H9 (cell line): ENCODE data around the gene CENPA. TPM values are rescaled to one million over a fixed set of nuclear protein-coding genes. Genes with fewer than 3 reads are reported as not detected.

Source experiments
- DNase-seq: peaks from one replicate; pipeline ENCODE4 v3.0.0-alpha.2; 2017
- H2AFZ ChIP-seq: one replicate; pipeline ENCODE4 v1.6.1; 2013; ENCODE audit warnings: mild to moderate bottlenecking, low read length, control low read depth, moderate library complexity
- H2AK5ac ChIP-seq: 2 replicates; pipeline ENCODE4 v1.6.1; 2013; ENCODE audit warnings: low read length, control low read depth, mixed read lengths; ENCODE audit not compliant: insufficient read length
- H2BK120ac ChIP-seq: one replicate; pipeline ENCODE4 v1.6.1; 2013; ENCODE audit warnings: low read depth, mild to moderate bottlenecking, low read length, control low read depth, inconsistent platforms; ENCODE audit not compliant: poor library complexity, severe bottlenecking
- H2BK12ac ChIP-seq: 2 replicates; pipeline ENCODE4 v1.6.1; 2013; ENCODE audit warnings: low read length, control low read depth, mixed read lengths, low read depth; ENCODE audit not compliant: insufficient read length
- H2BK15ac ChIP-seq: 2 replicates; pipeline ENCODE4 v1.6.1; 2013; ENCODE audit warnings: low read depth, low read length, control low read depth
- H2BK20ac ChIP-seq: one replicate; pipeline ENCODE4 v1.6.1; 2013; ENCODE audit warnings: low read depth, mild to moderate bottlenecking, low read length, control low read depth, inconsistent platforms; ENCODE audit not compliant: poor library complexity, severe bottlenecking
- H2BK5ac ChIP-seq: 2 replicates; pipeline ENCODE4 v1.6.1; 2013; ENCODE audit warnings: low read length, control low read depth, mixed read lengths; ENCODE audit not compliant: insufficient read length
- H3K14ac ChIP-seq: 2 replicates; pipeline ENCODE4 v1.6.1; 2013; ENCODE audit warnings: low read length, control low read depth; ENCODE audit not compliant: insufficient read depth
- H3K18ac ChIP-seq: 2 replicates; pipeline ENCODE4 v1.6.1; 2013; ENCODE audit warnings: low read depth, mild to moderate bottlenecking, mixed read lengths, low read length, control low read depth; ENCODE audit not compliant: insufficient read length
- H3K23ac ChIP-seq: 2 replicates; pipeline ENCODE4 v1.6.1; 2013; ENCODE audit warnings: low read length, control low read depth, mixed read lengths, low read depth; ENCODE audit not compliant: insufficient read length
- H3K23me2 ChIP-seq: 2 replicates; pipeline ENCODE4 v1.6.1; 2013; ENCODE audit warnings: low read depth, mild to moderate bottlenecking, mixed read lengths, low read length, control low read depth; ENCODE audit not compliant: insufficient read length, poor library complexity, severe bottlenecking
- H3K27ac ChIP-seq: 2 replicates; pipeline ENCODE4 v1.5.1; 2013; ENCODE audit warnings: low read length, control low read depth, mixed read lengths, low read depth; ENCODE audit not compliant: insufficient read length
- H3K27me3 ChIP-seq: 2 replicates; pipeline ENCODE4 v1.6.1; 2013; ENCODE audit warnings: low read length, control low read depth, inconsistent platforms; ENCODE audit not compliant: insufficient read depth
- H3K4ac ChIP-seq: 2 replicates; pipeline ENCODE4 v1.6.1; 2013; ENCODE audit warnings: low read depth, mild to moderate bottlenecking, control low read depth, inconsistent platforms, low read length, moderate library complexity
- H3K4me1 ChIP-seq: 2 replicates; pipeline ENCODE4 v1.6.1; 2013; ENCODE audit warnings: low read length, control low read depth, inconsistent platforms; ENCODE audit not compliant: insufficient read depth
- H3K4me2 ChIP-seq: 2 replicates; pipeline ENCODE4 v1.6.1; 2013; ENCODE audit warnings: low read length, control low read depth, mixed read lengths; ENCODE audit not compliant: insufficient read length, insufficient read depth
- H3K56ac ChIP-seq: 2 replicates; pipeline ENCODE4 v1.6.1; 2013; ENCODE audit warnings: low read depth, mild to moderate bottlenecking, mixed read lengths, low read length, control low read depth; ENCODE audit not compliant: insufficient read length
- H3K79me1 ChIP-seq: 2 replicates; pipeline ENCODE4 v1.6.1; 2013; ENCODE audit warnings: low read depth, mild to moderate bottlenecking, moderate library complexity, low read length, control low read depth, inconsistent platforms; ENCODE audit not compliant: insufficient read depth, poor library complexity, severe bottlenecking
- H3K79me2 ChIP-seq: 2 replicates; pipeline ENCODE4 v1.6.1; 2013; ENCODE audit warnings: low read length, control low read depth, inconsistent platforms; ENCODE audit not compliant: insufficient read depth
- H3K9ac ChIP-seq: 2 replicates; pipeline ENCODE4 v1.6.1; 2013; ENCODE audit warnings: low read length, control low read depth, mixed read lengths; ENCODE audit not compliant: insufficient read length; ENCODE audit errors: extremely low read depth
- H3K9me3 ChIP-seq: one replicate; pipeline ENCODE4 v1.6.1; 2013; ENCODE audit warnings: low read depth, low read length, inconsistent platforms; ENCODE audit not compliant: control insufficient read depth
- H3T11ph ChIP-seq: one replicate; pipeline ENCODE4 v1.6.1; 2013; ENCODE audit warnings: mild to moderate bottlenecking, low read length, control low read depth, inconsistent platforms
- H4K20me1 ChIP-seq: one replicate; pipeline ENCODE4 v1.6.1; 2013; ENCODE audit not compliant: control insufficient read depth, insufficient read length, insufficient read depth
- H4K5ac ChIP-seq: 2 replicates; pipeline ENCODE4 v1.6.1; 2013; ENCODE audit warnings: low read depth, mild to moderate bottlenecking, mixed read lengths, low read length, control low read depth; ENCODE audit not compliant: insufficient read length
- H4K8ac ChIP-seq: replicated peaks from 2 replicates; pipeline ENCODE4 v1.6.1; 2013; ENCODE audit warnings: low read length, control low read depth, mixed read lengths, low read depth; ENCODE audit not compliant: insufficient read length
- H4K91ac ChIP-seq: 2 replicates; pipeline ENCODE4 v1.6.1; 2013; ENCODE audit warnings: low read depth, mild to moderate bottlenecking, moderate library complexity, mixed read lengths, low read length, control low read depth; ENCODE audit not compliant: insufficient read length
- H3K27ac Mint-ChIP-seq, 3 experiments: 2 replicates in 2 of 3; 3 replicates in 1 of 3; pipeline ENCODE4 v1.8.0; 2020 to 2021; ENCODE audit warnings: mixed read lengths in 3 of 3, mild to moderate bottlenecking in 1 of 3, moderate library complexity in 1 of 3
- H3K27me3 Mint-ChIP-seq: 2 replicates; pipeline ENCODE4 v1.8.0; 2021; ENCODE audit warnings: low read depth, mild to moderate bottlenecking, moderate library complexity, mixed read lengths
- H3K36me3 Mint-ChIP-seq, 3 experiments: 2 replicates in 2 of 3; 3 replicates in 1 of 3; pipeline ENCODE4 v1.8.0; 2020 to 2021; ENCODE audit warnings: low read depth in 3 of 3, mixed read lengths in 3 of 3; ENCODE audit not compliant: insufficient read depth in 1 of 3
- H3K4me1 Mint-ChIP-seq, 2 experiments: 2 replicates each; pipeline ENCODE4 v1.8.0; 2020; ENCODE audit warnings: mixed read lengths in 2 of 2
- H3K4me3 Mint-ChIP-seq, 2 experiments: 2 replicates in 1 of 2; 3 replicates in 1 of 2; pipeline ENCODE4 v1.8.0; 2020 to 2021; ENCODE audit warnings: mild to moderate bottlenecking in 2 of 2, mixed read lengths in 2 of 2, moderate library complexity in 1 of 2
- H3K9me3 Mint-ChIP-seq, 2 experiments: 2 replicates in 1 of 2; 3 replicates in 1 of 2; pipeline ENCODE4 v1.8.0; 2020; ENCODE audit warnings: mild to moderate bottlenecking in 2 of 2, mixed read lengths in 2 of 2, moderate library complexity in 1 of 2
- WGBS: extraction: QIAGEN DNeasy Blood & Tissue Kit; methylation state at CpG from one replicate; pipeline ENCODE4 v1.1.7; 2013; ENCODE audit warnings: missing lambda C conversion rate, low lambda C conversion rate, mixed read lengths; ENCODE audit not compliant: insufficient read length; ENCODE audit errors: extremely low coverage; 5-methylcytosine and 5-hydroxymethylcytosine counted together
- total RNA-seq: library from RNA; stranded (reverse); gene quantifications from 2 replicates; pipeline ENCODE4 v1.2.1, GENCODE V29; 2021
- TF ChIP-seq, protein P1 (sequence below): fragments of 200-600 bp; sonication (generic); conservative IDR thresholded peaks from 3 replicates; pipeline ENCODE4 v1.8.0; 2021; ENCODE audit warnings: antibody characterized with exemption, mild to moderate bottlenecking

CENPA gene
- total RNA-seq, 1 experiment from 2014 or later = 19.3 TPM

DNA sequence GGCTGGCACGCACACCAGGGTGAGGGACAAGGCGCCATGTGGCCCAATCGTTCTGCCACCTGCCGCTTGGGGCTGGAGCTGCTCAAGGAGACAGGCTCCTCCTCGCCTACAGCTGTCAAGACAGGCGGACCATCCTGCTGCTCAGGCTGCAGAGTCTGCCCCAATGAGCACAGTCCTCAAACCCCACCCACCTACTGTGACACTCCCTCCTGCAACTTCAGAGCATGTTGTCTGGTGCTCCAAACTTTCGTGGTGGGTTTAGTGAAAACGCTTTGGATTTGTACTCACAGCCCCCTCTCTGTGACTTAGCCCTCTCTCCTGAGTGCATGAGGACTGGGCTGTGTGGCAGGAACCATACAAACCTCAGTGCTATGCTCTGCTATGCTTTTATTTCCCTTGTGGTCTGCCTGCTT lies 45.0 kb upstream of the CENPA start:
- Histone ChIP-seq H2BK5ac (no peak overlapping the region), H3K56ac (no peak overlapping the region), H3K79me2 (no peaks in the 10 kb centered on the region), H3K27me3 (no peaks in the 10 kb centered on the region), H2BK20ac (no peak overlapping the region), H3K27ac (no peak overlapping the region), H3K4me2 (no peak overlapping the region), H3K4ac (no peak overlapping the region), H3K79me1 (no peaks in the 10 kb centered on the region), H4K5ac (no peak overlapping the region), H4K20me1 (no peaks in the 10 kb centered on the region), H3K9me3 (no peaks in the 10 kb centered on the region), H4K8ac (no peak overlapping the region), H2BK120ac (no peak overlapping the region), H4K91ac (no peak overlapping the region), H3K23me2 (no peaks in the 10 kb centered on the region), H3K14ac (no peak overlapping the region), H3K4me1 (no peaks in the 10 kb centered on the region), H3K18ac (no peak overlapping the region), H2BK12ac (no peak overlapping the region), H3K9ac (no peak overlapping the region), H2BK15ac (no peak overlapping the region), H2AFZ (no peak overlapping the region), H3T11ph (no peak overlapping the region), H2AK5ac (no peak overlapping the region), H3K23ac (no peak overlapping the region)
- 0 out of 4 replicates have a peak, but pooled peaks cover 0 to 2% of the 10 kb centered on the region in 2 experiments for H3K4me1 Mint-ChIP-seq
- H3K4me3 Mint-ChIP-seq = no peak overlapping the region
- no CpG with 5 or more reads among the region's 8 CpGs for WGBS
- TF ChIP-seq, protein P1, sequence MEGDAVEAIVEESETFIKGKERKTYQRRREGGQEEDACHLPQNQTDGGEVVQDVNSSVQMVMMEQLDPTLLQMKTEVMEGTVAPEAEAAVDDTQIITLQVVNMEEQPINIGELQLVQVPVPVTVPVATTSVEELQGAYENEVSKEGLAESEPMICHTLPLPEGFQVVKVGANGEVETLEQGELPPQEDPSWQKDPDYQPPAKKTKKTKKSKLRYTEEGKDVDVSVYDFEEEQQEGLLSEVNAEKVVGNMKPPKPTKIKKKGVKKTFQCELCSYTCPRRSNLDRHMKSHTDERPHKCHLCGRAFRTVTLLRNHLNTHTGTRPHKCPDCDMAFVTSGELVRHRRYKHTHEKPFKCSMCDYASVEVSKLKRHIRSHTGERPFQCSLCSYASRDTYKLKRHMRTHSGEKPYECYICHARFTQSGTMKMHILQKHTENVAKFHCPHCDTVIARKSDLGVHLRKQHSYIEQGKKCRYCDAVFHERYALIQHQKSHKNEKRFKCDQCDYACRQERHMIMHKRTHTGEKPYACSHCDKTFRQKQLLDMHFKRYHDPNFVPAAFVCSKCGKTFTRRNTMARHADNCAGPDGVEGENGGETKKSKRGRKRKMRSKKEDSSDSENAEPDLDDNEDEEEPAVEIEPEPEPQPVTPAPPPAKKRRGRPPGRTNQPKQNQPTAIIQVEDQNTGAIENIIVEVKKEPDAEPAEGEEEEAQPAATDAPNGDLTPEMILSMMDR = 0 out of 3 replicates have a peak, but pooled peaks have one; percentile 17
- peak; percentile 73 for DNase-seq
- H3K27ac Mint-ChIP-seq = no peak overlapping the region; a peak in 1 of 7 replicates
- H3K27me3 Mint-ChIP-seq = peaks cover 14% of the 10 kb centered on the region
- no peaks in the 10 kb centered on the region for H3K36me3 Mint-ChIP-seq
- H3K9me3 Mint-ChIP-seq = no peaks in the 10 kb centered on the region
